T-helper 1 cell treated with Interleukin-12 subunit alpha and Interleukin-12 subunit beta and Interleukin-4 antibody, amounts not matched to agents 30 μg/mL and 1 μg/mL, for 36 hours (primary cell): Measurements from ENCODE around the gene GRIK3.

ENCODE experiments used
- H3K27ac Mint-ChIP-seq: one replicate; pipeline ENCODE4 v1.8.0; 2021; ENCODE audit warnings: mild to moderate bottlenecking, mixed read lengths
- H3K27me3 Mint-ChIP-seq: one replicate; pipeline ENCODE4 v1.8.0; 2021; ENCODE audit warnings: low read depth, mixed read lengths
- H3K36me3 Mint-ChIP-seq: one replicate; pipeline ENCODE4 v1.8.0; 2021; ENCODE audit warnings: low read depth, mixed read lengths
- H3K4me1 Mint-ChIP-seq: one replicate; pipeline ENCODE4 v1.8.0; 2021; ENCODE audit warnings: low read depth, mixed read lengths
- H3K4me3 Mint-ChIP-seq: one replicate; pipeline ENCODE4 v1.8.0; 2021; ENCODE audit warnings: mild to moderate bottlenecking, moderate library complexity, mixed read lengths
- H3K9me3 Mint-ChIP-seq: one replicate; pipeline ENCODE4 v1.8.0; 2021; ENCODE audit warnings: mixed read lengths

Gene GRIK3

DNA sequence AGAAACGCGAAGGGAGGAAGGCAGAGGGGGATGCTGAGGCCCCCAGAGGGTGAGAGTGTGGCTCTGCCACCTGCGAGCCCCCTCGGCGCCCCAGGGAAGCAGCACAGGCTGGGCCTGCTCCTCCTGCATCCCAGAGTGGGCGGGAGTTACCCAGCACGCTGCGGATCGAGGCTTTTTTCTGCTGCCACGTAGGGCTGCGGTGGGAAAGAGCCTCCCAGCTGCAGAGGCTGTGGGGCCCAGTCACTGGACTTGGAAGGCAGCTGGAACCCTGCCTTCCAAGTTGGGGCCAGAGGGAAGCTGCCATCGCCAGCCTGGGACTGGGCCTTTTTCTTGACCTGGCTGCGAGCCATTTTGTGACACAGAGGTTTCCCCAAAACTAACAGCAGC, 2.3 kb upstream of the GRIK3 start:
- H3K9me3 Mint-ChIP-seq = no peaks in the 10 kb centered on the region
- H3K27ac Mint-ChIP-seq = no peak overlapping the region
- H3K36me3 Mint-ChIP-seq = no peaks in the 10 kb centered on the region
- no peak overlapping the region for H3K4me3 Mint-ChIP-seq
- peaks cover 5% of the 10 kb centered on the region for H3K4me1 Mint-ChIP-seq
- H3K27me3 Mint-ChIP-seq = peaks cover 76% of the 10 kb centered on the region

DNA sequence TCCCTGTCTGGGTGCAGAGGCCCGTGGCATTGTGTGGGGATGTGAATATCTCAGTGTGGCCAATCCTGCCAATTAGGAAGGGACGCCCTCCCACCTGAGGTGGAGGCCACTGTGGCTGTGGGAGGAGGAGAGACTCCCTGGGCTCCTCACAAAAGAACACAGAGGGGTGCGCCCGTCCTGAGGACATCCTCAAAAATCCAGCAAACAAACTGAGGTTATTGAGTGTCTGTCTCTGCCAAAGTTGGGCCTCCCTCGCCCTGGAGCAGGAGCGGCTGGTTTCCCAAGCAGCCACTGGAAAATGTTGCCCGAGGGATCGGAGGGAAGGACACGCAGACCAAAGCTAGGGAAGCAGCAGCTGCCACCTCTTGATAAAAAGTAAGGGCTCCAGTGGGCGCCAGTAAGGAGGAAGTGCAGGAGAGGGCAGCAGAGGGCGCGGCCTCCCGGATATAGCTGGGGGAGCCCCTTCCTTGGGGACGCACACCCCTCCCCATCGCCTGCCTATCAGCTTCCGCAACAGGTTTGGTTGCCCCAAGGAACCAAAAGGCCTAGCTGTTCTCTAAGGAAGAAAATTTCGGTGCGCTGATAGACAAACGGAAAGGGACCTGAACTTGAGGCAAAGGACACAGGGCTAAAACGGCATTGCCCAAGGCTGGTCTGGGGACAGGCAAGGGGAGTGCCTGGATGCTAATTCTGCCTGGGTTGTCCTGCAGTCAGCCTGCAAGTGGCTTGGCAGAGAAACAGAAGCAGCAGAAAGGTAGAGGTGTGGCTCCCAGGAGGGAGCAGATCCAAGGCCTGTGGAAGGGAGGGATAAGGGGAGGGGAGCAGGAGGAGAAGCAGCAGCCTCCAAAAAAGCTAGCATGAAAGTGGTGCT, 1.7 kb upstream of the GRIK3 start:
- no peak overlapping the region for H3K4me3 Mint-ChIP-seq

DNA sequence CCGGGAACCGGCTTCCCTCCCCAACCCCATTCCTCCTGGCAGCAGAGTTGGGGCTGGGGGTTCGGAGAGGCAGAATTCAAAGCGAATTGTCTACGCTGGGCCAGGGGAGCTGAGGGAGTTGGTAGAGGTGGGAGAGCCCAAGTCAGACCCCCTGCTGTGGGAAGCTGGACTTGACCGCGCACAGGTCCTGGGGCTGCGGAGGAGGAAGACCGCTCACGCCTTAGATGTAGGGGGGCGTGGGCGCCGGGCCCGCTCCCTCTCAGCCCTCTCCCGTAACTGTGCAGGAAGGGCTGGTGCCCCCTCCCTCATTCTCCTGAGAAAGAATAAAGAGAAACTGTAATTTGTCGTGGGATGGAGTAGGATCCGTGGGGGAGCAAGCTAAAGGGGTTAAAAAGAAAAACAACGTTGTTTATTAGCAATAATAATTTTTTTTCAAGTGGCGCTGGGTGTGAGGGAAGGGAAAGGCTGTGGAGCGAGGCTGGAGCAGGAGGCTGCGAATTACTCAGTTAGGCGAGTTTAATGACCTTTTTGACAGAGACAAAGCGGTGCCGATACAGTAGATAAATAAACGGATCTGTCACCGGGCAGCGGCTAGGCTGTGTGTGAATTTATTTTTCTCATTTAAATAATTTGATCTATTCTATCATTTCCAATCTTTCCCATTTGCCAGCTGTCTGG, 838 bp upstream of the GRIK3 start:
- no peak overlapping the region for H3K27ac Mint-ChIP-seq
- H3K36me3 Mint-ChIP-seq = no peaks in the 10 kb centered on the region
- peaks cover 5% of the 10 kb centered on the region for H3K4me1 Mint-ChIP-seq
- H3K27me3 Mint-ChIP-seq = peaks cover 76% of the 10 kb centered on the region
- H3K9me3 Mint-ChIP-seq = no peaks in the 10 kb centered on the region
- H3K4me3 Mint-ChIP-seq = no peak overlapping the region

More for the DNA sequence above, 1.7 kb upstream of the GRIK3 start:
- peaks cover 75% of the 10 kb centered on the region for H3K27me3 Mint-ChIP-seq
- H3K27ac Mint-ChIP-seq = no peak overlapping the region
- no peaks in the 10 kb centered on the region for H3K36me3 Mint-ChIP-seq
- peaks cover 5% of the 10 kb centered on the region for H3K4me1 Mint-ChIP-seq
- no peaks in the 10 kb centered on the region for H3K9me3 Mint-ChIP-seq

DNA sequence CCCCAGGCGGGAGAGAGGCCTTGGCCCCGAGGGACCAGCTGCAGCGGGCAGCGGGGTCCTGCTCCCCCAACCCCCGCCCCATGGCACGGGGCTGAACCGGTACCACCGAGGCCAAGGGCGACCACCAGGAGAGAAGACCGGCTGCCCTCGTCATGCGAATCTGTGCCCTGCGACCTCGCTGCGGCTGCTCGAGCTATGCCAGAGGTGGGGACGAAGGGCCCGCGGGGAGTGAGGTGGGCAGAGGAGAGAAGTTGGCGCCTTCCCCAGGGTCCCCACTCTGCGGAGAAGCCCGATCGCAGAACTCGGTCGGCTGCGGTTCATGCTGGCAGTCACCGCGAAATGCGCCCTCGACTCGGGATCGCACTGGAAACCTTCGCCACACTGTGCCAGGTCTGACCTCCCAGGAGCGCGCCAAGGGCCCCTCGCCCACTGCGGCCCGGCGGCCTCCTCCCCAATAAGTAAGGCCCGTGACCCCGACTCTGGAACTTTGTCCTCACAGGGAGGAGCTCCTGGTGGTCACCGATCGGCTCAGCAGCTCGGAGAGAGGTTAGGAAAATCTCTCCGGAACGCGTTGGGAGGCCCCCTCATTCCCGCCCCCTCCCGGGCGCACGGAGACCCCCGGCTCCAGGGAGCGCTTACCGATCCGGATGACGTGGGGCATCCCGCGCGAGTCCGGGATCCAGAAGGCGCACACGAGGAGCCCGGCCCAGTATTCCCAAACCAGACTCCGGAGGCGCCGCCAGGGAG, 787 bp downstream of the GRIK3 start:
- Mint-ChIP-seq H3K36me3 (no peaks in the 10 kb centered on the region), H3K27ac (no peak overlapping the region), H3K9me3 (no peaks in the 10 kb centered on the region), H3K4me3 (no peak overlapping the region), H3K27me3 (peaks cover 70% of the 10 kb centered on the region), H3K4me1 (peaks cover 5% of the 10 kb centered on the region)

DNA sequence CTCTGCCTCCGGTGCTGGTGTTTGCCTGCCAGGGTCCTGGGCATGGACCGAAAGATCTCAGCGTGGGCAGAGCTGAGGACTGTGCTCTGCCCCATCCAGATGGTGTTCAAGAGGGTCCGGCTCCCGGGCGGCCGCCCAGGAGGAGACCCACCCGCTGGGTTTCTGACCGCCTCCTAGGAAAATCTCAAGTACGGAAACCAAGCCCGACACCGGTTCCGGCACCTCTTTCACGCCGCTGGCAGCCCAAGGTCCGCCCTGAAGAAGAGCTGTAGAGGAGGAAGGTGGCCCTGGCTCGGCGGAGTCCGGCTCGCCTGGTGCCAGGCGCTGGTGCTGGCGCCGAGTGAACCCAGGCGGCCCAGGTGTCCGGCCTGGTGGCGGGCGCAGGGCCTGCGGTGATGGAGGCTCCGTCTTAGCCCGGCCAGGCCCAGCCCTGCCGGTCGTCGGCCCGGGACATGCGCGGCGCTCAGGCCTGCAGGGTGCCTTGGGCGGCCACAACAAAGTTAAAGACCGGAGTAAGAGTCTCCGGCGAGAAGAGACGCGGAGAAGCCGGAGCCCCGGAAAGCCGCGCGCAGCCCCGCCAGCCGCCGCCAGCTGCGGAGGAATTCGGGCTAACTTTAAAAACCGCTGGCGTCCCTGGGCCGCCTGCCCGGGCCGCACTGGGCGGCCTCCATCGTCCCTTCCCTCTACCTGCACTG, 1.5 kb downstream of the GRIK3 start:
- H3K9me3 Mint-ChIP-seq = no peaks in the 10 kb centered on the region
- no peak overlapping the region for H3K27ac Mint-ChIP-seq

DNA sequence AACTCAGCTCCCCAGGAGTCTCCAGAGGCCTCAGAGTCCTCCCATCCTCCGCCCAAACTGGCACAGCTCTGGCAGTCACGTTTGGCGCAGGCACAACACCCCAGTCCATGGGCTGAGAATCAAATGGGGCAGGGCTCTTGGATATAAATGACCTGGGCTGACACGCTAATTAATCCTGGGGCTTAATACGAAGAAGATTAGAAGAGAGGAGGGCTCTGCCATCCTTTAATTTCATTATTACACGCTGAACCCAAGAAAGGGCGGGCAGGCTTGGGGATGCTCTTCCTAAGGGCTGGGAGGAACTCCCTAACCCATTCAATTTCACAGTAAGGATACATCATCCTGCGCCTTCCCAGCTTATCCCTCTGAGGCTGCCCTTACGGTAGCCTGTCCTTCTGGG, 2.4 kb downstream of the GRIK3 start:
- Mint-ChIP-seq H3K9me3 (no peaks in the 10 kb centered on the region), H3K27ac (no peak overlapping the region), H3K36me3 (no peaks in the 10 kb centered on the region), H3K4me1 (peaks cover 5% of the 10 kb centered on the region), H3K27me3 (peaks cover 54% of the 10 kb centered on the region), H3K4me3 (no peak overlapping the region)

More for the DNA sequence above, 1.5 kb downstream of the GRIK3 start:
- H3K27me3 Mint-ChIP-seq = peaks cover 62% of the 10 kb centered on the region
- H3K4me1 Mint-ChIP-seq = peaks cover 5% of the 10 kb centered on the region
- H3K4me3 Mint-ChIP-seq = no peak overlapping the region
- H3K36me3 Mint-ChIP-seq = no peaks in the 10 kb centered on the region

DNA sequence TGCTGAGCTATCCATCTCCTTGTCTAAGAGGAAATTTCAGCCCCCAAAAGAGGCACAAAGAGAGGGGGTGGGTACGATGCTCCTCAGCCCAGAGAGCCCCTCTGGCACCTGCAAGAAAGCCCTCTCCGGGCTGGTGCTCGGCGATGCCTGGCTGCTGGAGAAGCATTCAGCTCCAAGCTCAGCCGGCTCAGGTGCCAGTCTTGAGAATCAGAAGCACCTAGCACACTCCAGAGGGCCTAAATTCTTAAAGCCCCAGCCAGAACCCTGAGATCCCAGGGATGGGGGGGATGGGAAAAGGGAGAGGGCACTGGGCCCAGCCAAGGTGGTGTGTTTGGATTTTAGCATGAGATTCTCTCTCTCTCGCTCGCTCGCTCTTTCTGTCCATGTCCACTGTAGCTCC, 2.9 kb downstream of the GRIK3 start:
- Mint-ChIP-seq H3K4me1 (peaks cover 5% of the 10 kb centered on the region), H3K27ac (no peak overlapping the region), H3K36me3 (no peaks in the 10 kb centered on the region), H3K27me3 (peaks cover 52% of the 10 kb centered on the region), H3K9me3 (no peaks in the 10 kb centered on the region), H3K4me3 (no peak overlapping the region)

DNA sequence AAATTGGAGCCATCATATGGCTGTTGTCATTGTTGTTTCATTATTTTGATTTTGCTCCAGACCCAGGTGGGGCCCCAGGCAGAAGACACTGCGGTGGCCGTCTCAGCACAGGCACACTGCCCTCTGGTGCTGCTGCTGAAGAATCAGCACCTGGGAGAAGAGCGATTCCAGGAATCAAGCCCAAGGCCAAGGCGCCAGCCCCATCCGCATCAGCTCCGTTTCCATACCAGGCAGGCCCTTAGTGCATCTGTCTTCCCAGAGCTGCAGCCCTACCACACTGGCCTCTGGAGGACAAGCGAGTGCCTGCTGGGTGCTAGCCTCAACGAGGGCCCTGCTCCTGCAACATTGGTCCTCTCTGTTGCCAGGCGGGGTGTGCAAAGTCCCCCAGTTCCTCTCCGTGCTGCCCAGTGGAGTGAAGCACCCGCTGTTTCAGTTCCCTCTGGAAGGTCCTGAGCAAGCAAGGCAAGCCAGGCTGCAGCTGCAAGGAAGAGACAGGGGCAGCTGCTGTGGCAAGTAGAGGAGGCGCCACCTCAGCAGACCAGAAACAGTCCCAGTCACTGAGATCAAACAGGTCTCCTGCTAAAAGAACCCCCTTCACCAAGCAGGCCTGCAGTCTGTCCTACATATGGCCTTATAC, 5.2 kb downstream of the GRIK3 start:
- Mint-ChIP-seq H3K27ac (no peak overlapping the region), H3K27me3 (peaks cover 36% of the 10 kb centered on the region), H3K4me3 (no peak overlapping the region), H3K4me1 (no peaks in the 10 kb centered on the region), H3K9me3 (no peaks in the 10 kb centered on the region), H3K36me3 (no peaks in the 10 kb centered on the region)

DNA sequence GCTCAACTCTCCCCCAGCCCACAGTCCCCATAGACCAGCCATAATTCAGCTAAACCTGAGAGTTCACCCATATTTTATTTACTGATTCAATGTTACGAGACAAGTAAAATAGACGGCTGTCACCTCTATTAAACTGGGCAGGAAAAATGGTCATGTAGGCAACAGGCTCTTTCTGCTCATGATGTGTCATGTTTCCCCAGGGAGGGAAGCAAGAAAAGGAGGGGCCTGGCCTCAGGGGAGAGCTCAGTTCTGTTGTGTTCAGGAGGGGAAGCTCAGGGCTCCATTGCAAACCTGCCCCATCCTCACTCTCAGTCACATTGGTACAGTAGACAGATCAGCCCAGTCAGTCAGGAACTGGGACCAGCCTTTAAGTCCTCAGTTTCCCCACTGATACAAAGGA, 12.8 kb downstream of the GRIK3 start:
- Mint-ChIP-seq H3K27ac (no peak overlapping the region), H3K27me3 (no peaks in the 10 kb centered on the region), H3K4me1 (no peaks in the 10 kb centered on the region), H3K9me3 (no peaks in the 10 kb centered on the region), H3K36me3 (no peaks in the 10 kb centered on the region), H3K4me3 (no peak overlapping the region)

DNA sequence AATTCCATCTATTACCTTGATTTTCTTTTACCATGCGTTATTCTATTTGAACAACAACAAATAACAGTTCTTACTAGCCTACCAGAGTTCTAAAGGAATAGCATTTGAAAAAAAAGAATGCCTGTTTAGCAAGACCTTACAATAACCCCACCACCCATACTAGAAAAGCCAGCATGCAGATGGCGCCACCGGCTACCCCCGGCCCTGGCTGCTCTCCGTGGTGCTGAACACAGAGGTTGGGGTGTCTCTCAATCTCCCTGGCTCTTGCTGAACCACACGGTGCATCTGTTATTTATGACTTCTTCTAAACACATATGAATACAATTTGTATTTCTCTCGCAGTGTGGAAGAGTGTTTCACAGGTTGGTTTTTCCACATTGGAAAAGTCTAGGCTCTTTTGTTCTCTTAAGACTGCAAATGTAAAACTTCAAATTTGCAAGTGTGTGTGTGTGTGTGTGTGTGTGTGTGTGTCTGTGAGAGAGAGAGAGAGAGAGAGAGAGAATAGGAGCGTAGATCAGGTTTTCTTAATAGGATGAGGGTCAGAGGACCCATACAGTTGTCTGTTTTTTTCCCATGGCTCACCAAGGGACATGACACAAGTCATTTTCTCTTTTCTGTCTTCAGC, 13.6 kb downstream of the GRIK3 start:
- Mint-ChIP-seq H3K4me1 (no peaks in the 10 kb centered on the region), H3K9me3 (no peaks in the 10 kb centered on the region), H3K27ac (no peak overlapping the region), H3K36me3 (no peaks in the 10 kb centered on the region), H3K4me3 (no peak overlapping the region), H3K27me3 (no peaks in the 10 kb centered on the region)

DNA sequence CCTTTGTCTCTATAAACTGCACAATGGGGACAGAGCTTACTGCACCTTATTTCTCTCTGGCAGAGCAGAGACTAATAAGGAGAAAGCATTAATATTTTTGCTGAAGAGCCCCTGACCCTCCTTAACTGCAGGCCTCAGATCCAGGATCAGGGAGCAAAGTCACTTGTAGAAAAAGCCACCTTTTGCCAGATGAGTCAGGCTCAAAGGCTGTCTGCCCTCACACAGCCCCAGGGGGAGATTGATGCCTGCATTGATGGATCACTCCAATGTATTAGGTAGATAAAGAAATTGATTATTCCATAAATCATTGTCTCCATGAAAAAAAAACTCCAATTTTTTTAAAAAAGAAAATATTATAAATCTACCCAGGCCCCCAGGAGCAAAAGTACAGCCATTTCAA, 15.8 kb downstream of the GRIK3 start:
- no peak overlapping the region for H3K4me3 Mint-ChIP-seq
- H3K27me3 Mint-ChIP-seq = no peaks in the 10 kb centered on the region
- no peaks in the 10 kb centered on the region for H3K9me3 Mint-ChIP-seq
- H3K36me3 Mint-ChIP-seq = no peaks in the 10 kb centered on the region
- H3K27ac Mint-ChIP-seq = no peak overlapping the region
- no peaks in the 10 kb centered on the region for H3K4me1 Mint-ChIP-seq

DNA sequence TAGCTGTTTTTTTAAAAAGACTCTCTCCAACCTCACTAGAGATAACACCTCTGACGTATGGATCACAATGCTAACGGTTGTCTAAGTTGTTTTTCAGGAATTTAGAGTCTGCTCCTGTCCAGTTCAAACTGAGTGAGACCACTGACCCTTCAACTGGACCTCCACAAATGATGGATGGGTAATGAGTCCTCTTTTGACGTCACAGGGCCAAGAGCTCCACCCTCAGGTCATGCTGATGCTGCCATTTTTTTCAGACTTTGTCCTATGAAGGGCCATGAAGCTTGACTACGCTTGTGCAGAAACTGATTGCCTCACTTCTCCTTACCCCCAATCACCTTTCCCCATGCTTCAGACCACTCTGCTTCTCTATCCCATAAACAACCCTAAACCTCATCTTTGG, 16.6 kb downstream of the GRIK3 start:
- Mint-ChIP-seq H3K4me1 (no peaks in the 10 kb centered on the region), H3K9me3 (no peaks in the 10 kb centered on the region), H3K4me3 (no peak overlapping the region), H3K27ac (no peak overlapping the region), H3K27me3 (no peaks in the 10 kb centered on the region), H3K36me3 (no peaks in the 10 kb centered on the region)

DNA sequence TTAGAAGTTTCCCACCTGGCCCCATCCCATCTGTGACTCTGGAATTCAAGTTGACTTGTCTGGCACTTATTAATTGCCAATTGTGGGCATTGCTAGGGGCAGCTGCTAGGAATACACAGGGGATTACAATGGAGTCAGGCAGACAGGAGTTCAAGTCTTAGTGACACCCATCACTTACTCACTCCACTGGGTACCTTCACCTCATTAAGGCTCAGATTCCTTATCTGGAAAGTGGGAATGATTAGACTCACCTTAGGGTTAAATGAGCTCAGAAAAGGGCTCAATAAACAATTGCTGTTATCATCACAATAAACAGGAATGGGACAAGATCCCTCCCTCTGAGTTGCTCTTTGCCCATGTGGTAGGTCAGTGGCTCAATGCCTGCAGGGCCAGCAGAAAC, 18.2 kb downstream of the GRIK3 start:
- Mint-ChIP-seq H3K9me3 (no peaks in the 10 kb centered on the region), H3K27ac (no peak overlapping the region), H3K4me1 (no peaks in the 10 kb centered on the region), H3K27me3 (no peaks in the 10 kb centered on the region), H3K36me3 (no peaks in the 10 kb centered on the region), H3K4me3 (no peak overlapping the region)

DNA sequence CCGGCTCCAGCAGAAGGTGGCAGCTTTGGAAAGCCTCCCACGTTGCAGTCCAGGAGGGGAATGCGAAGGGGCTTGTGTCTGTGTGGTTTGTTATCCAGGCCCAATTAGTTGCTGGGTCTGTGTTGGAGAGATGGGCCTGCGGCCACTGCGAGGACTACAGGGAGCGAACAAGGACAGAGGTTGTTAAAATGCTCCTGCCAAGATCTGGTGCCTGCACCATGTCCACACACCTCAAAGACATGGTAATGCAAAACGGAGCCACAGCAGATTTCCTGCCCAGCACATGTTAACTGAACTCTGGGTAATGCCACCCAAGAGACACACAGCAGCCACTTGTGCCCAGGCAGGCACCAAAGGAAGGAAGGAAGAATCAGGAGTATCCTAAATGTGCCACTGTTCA, 18.6 kb downstream of the GRIK3 start:
- Mint-ChIP-seq H3K4me3 (no peak overlapping the region), H3K9me3 (no peaks in the 10 kb centered on the region), H3K27ac (no peak overlapping the region), H3K27me3 (no peaks in the 10 kb centered on the region), H3K4me1 (no peaks in the 10 kb centered on the region), H3K36me3 (no peaks in the 10 kb centered on the region)
